HEK293T (cell line): ENCODE data around the gene COL27A1.

Experiments
- CTCF ChIA-PET: fragments of 350-600 bp; formaldehyde crosslinking; extraction: SDS; loops from one replicate; lab custom pipeline; 2021; ENCODE audit warnings: antibody characterized with exemption, inconsistent platforms; lab: Yijun Ruan, JAX
- POLR2A ChIA-PET: fragments of 350-600 bp; formaldehyde crosslinking; extraction: SDS; loops from one replicate; lab custom pipeline; 2020; ENCODE audit warnings: antibody characterized with exemption, inconsistent platforms; lab: Yijun Ruan, JAX
- DNase-seq: peaks from one replicate; pipeline ENCODE4 v3.0.0; 2012; ENCODE audit warnings: mixed read lengths; ENCODE audit errors: extremely low spot score
- ARNT ChIP-seq: fragments of 450-650 bp; IDR thresholded peaks from 2 replicates; pipeline ENCODE4 v1.6.1; 2017; ENCODE audit warnings: mild to moderate bottlenecking
- BHLHE40 ChIP-seq: fragments of 450-650 bp; IDR thresholded peaks from 2 replicates; pipeline ENCODE4 v1.6.1; 2016; ENCODE audit warnings: mild to moderate bottlenecking, moderate library complexity, borderline replicate concordance
- CTBP1 ChIP-seq: fragments of 450-650 bp; IDR thresholded peaks from 2 replicates; pipeline ENCODE4 v1.6.1; 2016; ENCODE audit warnings: borderline replicate concordance
- ELF4 ChIP-seq: fragments of 450-650 bp; IDR thresholded peaks from 2 replicates; pipeline ENCODE4 v1.6.1; 2017; ENCODE audit warnings: antibody characterized with exemption
- FOXA1 ChIP-seq: fragments of 450-650 bp; IDR thresholded peaks from 2 replicates; pipeline ENCODE4 v1.6.1; 2016; ENCODE audit warnings: mild to moderate bottlenecking
- FOXK2 ChIP-seq: fragments of 450-650 bp; IDR thresholded peaks from 2 replicates; pipeline ENCODE4 v1.6.1; 2016; ENCODE audit warnings: mild to moderate bottlenecking
- FOXM1 ChIP-seq: fragments of 450-650 bp; IDR thresholded peaks from 2 replicates; pipeline ENCODE4 v1.6.1; 2017; ENCODE audit warnings: mild to moderate bottlenecking, borderline replicate concordance
- HDGF ChIP-seq: fragments of 450-650 bp; IDR thresholded peaks from 2 replicates; pipeline ENCODE4 v1.6.1; 2017; ENCODE audit warnings: antibody characterized with exemption, borderline replicate concordance
- L3MBTL2 ChIP-seq: fragments of 450-650 bp; conservative IDR thresholded peaks from 2 replicates; pipeline ENCODE4 v1.6.1; 2016; ENCODE audit warnings: mild to moderate bottlenecking
- LEF1 ChIP-seq: fragments of 450-650 bp; IDR thresholded peaks from 2 replicates; pipeline ENCODE4 v1.6.1; 2017; ENCODE audit warnings: mild to moderate bottlenecking, borderline replicate concordance
- NFRKB ChIP-seq: fragments of 450-650 bp; IDR thresholded peaks from 2 replicates; pipeline ENCODE4 v1.6.1; 2016; ENCODE audit warnings: mild to moderate bottlenecking, moderate library complexity
- SP1 ChIP-seq: fragments of 450-650 bp; IDR thresholded peaks from 2 replicates; pipeline ENCODE4 v1.6.1; 2017
- SUZ12 ChIP-seq: fragments of 450-650 bp; IDR thresholded peaks from 2 replicates; pipeline ENCODE4 v1.6.1; 2016; ENCODE audit warnings: mild to moderate bottlenecking
- TARDBP ChIP-seq: fragments of 450-650 bp; IDR thresholded peaks from 2 replicates; pipeline ENCODE4 v1.6.1; 2016
- ZNF384 ChIP-seq: fragments of 450-650 bp; IDR thresholded peaks from 2 replicates; pipeline ENCODE4 v1.6.1; 2016
- TF ChIP-seq, protein P1 (sequence below): fragments of 450-650 bp; IDR thresholded peaks from 2 replicates; pipeline ENCODE4 v1.6.1; 2016

COL27A1 gene

GRCh38 chr9:114278881-114279570 lies 123.7 kb downstream of the COL27A1 start:
- POLR2A ChIA-PET = no interaction called here
- no peak for DNase-seq
- TF ChIP-seq ARNT = no peak
- no peak for TF ChIP-seq FOXK2
- no peak for TF ChIP-seq ELF4
- TF ChIP-seq, protein P1, sequence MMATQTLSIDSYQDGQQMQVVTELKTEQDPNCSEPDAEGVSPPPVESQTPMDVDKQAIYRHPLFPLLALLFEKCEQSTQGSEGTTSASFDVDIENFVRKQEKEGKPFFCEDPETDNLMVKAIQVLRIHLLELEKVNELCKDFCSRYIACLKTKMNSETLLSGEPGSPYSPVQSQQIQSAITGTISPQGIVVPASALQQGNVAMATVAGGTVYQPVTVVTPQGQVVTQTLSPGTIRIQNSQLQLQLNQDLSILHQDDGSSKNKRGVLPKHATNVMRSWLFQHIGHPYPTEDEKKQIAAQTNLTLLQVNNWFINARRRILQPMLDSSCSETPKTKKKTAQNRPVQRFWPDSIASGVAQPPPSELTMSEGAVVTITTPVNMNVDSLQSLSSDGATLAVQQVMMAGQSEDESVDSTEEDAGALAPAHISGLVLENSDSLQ = no peak
- TF ChIP-seq SUZ12 = no peak
- TF ChIP-seq CTBP1 = no peak
- no peak for TF ChIP-seq TARDBP
- no peak for TF ChIP-seq FOXA1
- TF ChIP-seq SP1 = no peak
- TF ChIP-seq ZNF384 = no peak
- CTCF ChIA-PET = interaction anchor here (0.7 to 1.3 kb wide), 2 partner anchors 12 to 14 kb away, joined by 3 read pairs; no protein-coding TSS in a partner anchor

GRCh38 chr9:114279693-114280092 lies 124.4 kb downstream of the COL27A1 start:
- ChIA-PET CTCF (interaction anchor here (0.7 to 1.3 kb wide), 3 partner anchors 11 to 172 kb away, joined by 3 to 5 read pairs (median 3); no protein-coding TSS in a partner anchor), POLR2A (no interaction called here)
- TF ChIP-seq FOXM1 (no peak), L3MBTL2 (no peak), ARNT (no peak), TARDBP (no peak), FOXK2 (no peak), SP1 (no peak), CTBP1 (no peak), FOXA1 (no peak), SUZ12 (no peak), ELF4 (no peak), BHLHE40 (no peak), NFRKB (no peak), ZNF384 (no peak), HDGF (no peak), LEF1 (no peak)
- TF ChIP-seq, protein P1 = no peak
- DNase-seq = no peak

DNA sequence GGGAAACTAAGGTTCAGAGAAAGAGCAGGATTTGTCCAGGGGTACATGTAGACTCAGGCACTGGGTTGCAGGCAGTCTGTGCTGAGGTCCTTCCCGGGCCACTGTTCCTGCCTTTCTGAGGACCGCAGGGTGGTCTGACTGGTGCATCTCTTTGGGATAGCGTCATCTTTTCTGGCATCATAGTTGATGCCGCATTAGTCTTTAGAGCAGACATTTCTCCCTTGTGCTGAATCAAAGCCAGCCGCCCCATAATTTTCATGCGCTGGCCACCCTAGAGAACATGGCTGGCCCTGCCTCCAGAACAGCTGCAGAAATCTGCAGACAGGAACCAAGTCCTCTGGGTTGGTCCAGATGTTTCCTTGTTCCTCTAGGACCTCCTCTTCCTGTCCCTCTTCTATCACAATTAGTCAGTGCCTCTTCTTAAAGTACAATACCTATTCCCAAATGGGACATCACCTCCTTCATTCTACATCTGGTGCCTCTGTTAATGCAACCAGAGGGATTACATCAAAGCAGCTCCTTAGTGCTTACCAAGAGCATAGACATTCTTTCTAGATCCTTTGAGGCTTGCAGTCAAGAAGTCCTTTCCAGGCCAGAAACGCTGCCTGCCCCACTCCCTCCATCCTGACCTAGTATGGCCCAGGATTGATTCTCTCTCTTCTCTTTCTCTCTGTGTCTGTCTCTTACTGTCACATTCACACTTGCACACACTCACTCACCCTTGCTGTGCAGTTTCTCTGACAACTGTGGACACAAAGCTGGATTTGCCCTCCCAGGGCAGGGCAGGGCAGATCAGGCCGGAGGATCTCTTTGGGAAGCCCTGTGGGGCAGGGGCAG lies 125.5 kb downstream of the COL27A1 start:
- TF ChIP-seq TARDBP = no peak
- no peak for TF ChIP-seq ARNT
- no peak for TF ChIP-seq FOXA1
- TF ChIP-seq, protein P1 = no peak
- TF ChIP-seq CTBP1 = no peak
- TF ChIP-seq FOXM1 = no peak
- TF ChIP-seq SP1 = no peak
- TF ChIP-seq L3MBTL2 = no peak
- TF ChIP-seq FOXK2 = no peak
- no peak for TF ChIP-seq BHLHE40
- no peak for TF ChIP-seq SUZ12
- no peak for TF ChIP-seq ZNF384
- no peak for TF ChIP-seq HDGF
- POLR2A ChIA-PET = no interaction called here
- DNase-seq = no peak
- CTCF ChIA-PET = interaction anchor here (1.2 kb wide), 1 partner anchor 173 kb away, joined by 5 read pairs; no protein-coding TSS in a partner anchor

DNA sequence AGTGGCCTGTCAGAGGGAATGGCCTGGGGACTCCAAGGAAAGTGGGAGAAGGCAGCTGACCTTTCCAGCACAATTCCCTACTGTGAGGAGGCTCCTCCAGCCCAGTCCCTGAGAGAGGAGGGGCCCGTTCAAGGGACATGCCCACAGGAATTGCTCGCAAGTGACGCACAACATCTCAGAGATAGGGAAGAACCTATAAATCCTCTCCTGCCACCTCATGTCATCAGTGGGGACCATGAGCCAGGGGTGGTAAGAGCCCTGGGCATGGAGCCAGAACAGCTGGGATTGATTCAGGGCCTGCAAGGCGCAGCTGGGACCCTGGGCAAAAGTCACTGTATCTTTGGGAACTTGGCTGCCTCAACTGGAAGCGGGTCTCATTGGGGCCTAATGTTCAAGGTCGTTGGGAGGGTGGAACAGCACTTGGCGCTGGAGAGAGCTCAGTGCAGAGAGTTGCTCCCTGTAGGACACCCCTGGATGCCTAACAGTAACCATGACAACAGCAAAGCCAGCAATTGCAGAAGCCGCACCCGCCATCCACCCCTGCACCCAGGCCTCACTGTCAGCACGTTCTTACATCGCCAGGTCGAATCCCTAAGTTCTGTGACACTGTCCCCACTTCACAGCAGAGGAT lies 126.3 kb downstream of the COL27A1 start:
- no peak for DNase-seq
- TF ChIP-seq L3MBTL2 (no peak), ZNF384 (no peak), FOXK2 (no peak), TARDBP (no peak)
- CTCF ChIA-PET = no interaction called here
- POLR2A ChIA-PET = no interaction called here

- CTCF ChIA-PET = no interaction called here
- DNase-seq = no peak
- TF ChIP-seq ARNT = no peak
- no peak for TF ChIP-seq TARDBP
- no peak for TF ChIP-seq FOXM1
- POLR2A ChIA-PET = no interaction called here
These were observed 126.8 kb downstream of the COL27A1 start for GRCh38 chr9:114282104-114282485.

DNA sequence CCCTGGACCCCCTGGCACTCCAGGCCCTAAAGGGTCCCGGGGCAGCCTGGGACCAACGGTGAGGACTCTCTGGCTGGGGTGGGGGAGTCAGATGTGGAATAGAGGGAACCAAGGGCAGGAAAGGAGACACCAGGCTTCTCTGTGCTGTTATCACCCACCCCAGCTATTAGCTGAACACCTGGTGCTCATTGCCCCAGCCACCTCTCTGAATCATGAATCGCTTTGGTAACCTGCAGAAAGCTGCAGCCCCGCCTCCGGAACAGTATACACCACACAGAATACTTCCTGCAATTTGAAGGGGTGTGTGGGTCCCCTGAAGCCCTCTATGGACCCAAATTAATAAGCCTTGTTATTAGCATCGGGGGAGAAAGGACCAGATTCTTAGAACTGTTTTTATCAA lies 127.2 kb downstream of the COL27A1 start:
- DNase-seq = no peak
- ChIA-PET CTCF (no interaction called here), POLR2A (no interaction called here)
- TF ChIP-seq, protein P1 = no peak
- no peak for TF ChIP-seq SUZ12
- no peak for TF ChIP-seq FOXA1
- no peak for TF ChIP-seq ARNT
- no peak for TF ChIP-seq L3MBTL2
- no peak for TF ChIP-seq FOXK2
- TF ChIP-seq CTBP1 = no peak
- no peak for TF ChIP-seq SP1
- no peak for TF ChIP-seq TARDBP
- no peak for TF ChIP-seq FOXM1
- TF ChIP-seq BHLHE40 = no peak
- TF ChIP-seq HDGF = no peak
- no peak for TF ChIP-seq NFRKB
- TF ChIP-seq LEF1 = no peak
- TF ChIP-seq ZNF384 = no peak
- TF ChIP-seq ELF4 = no peak
